Keratinocyte (primary cell): Measurements from ENCODE around the gene TNIK. TPM values are rescaled to one million over a fixed set of nuclear protein-coding genes. Genes with fewer than 3 reads are reported as not detected.

Experiments
- DNase-seq: peaks from one replicate; pipeline ENCODE4 v3.0.0-alpha.2; 2011; ENCODE audit warnings: low read depth, missing footprints, low spot score
- FAIRE-seq: peaks from 2 replicates; lab custom pipeline; 2011; peaks lifted over from hg19 to GRCh38; lab: Jason Lieb, UNC
- H2AFZ ChIP-seq: 2 replicates; pipeline ENCODE4 v1.6.0; 2012; ENCODE audit warnings: low read length, control low read depth, inconsistent platforms; ENCODE audit not compliant: control insufficient read depth
- H3K27ac ChIP-seq: 2 replicates; pipeline ENCODE4 v1.5.1; 2011; ENCODE audit warnings: low read length; ENCODE audit not compliant: control insufficient read depth, insufficient read depth
- H3K27me3 ChIP-seq: 3 replicates; pipeline ENCODE4 v1.6.0; 2011; ENCODE audit warnings: low read length; ENCODE audit not compliant: control insufficient read depth, insufficient read depth; ENCODE audit errors: extremely low read depth
- H3K36me3 ChIP-seq, 2 experiments: 2 replicates in 1 of 2; 3 replicates in 1 of 2; pipeline ENCODE4 v1.5.1; 2011; ENCODE audit warnings: low read length in 2 of 2, mild to moderate bottlenecking in 1 of 2; ENCODE audit not compliant: control insufficient read depth in 2 of 2, insufficient read depth in 2 of 2; ENCODE audit errors: extremely low read depth in 1 of 2
- H3K4me1 ChIP-seq: 3 replicates; pipeline ENCODE4 v1.5.1; 2011; ENCODE audit warnings: low read length; ENCODE audit not compliant: control insufficient read depth, insufficient read depth; ENCODE audit errors: extremely low read depth
- H3K4me2 ChIP-seq: 3 replicates; pipeline ENCODE4 v1.6.0; 2011; ENCODE audit warnings: low read depth, low read length; ENCODE audit not compliant: control insufficient read depth, insufficient read depth; ENCODE audit errors: extremely low read depth
- H3K4me3 ChIP-seq, 3 experiments: fragments of 200-600 bp in 1 of 3; sonication (generic) in 1 of 3; 2 replicates in 2 of 3; 3 replicates in 1 of 3; pipeline ENCODE4 v1.5.1; 2011 to 2016; ENCODE audit warnings: low read length in 3 of 3, mild to moderate bottlenecking in 3 of 3, control low read depth in 2 of 3, inconsistent platforms in 1 of 3, low read depth in 1 of 3, mixed read lengths in 1 of 3, mixed run types in 1 of 3, moderate library complexity in 1 of 3; ENCODE audit not compliant: control insufficient read depth in 2 of 3, insufficient read depth in 2 of 3; ENCODE audit errors: extremely low read depth in 1 of 3
- H3K79me2 ChIP-seq: 2 replicates; pipeline ENCODE4 v1.6.0; 2012; ENCODE audit warnings: low read length; ENCODE audit not compliant: control insufficient read depth, insufficient read depth
- H3K9ac ChIP-seq: 3 replicates; pipeline ENCODE4 v1.6.0; 2011; ENCODE audit warnings: low read length; ENCODE audit not compliant: control insufficient read depth, insufficient read depth; ENCODE audit errors: extremely low read depth
- H3K9me1 ChIP-seq: 3 replicates; pipeline ENCODE4 v1.6.0; 2011; ENCODE audit warnings: low read length; ENCODE audit not compliant: control insufficient read depth, insufficient read depth; ENCODE audit errors: extremely low read depth
- H3K9me3 ChIP-seq: 2 replicates; pipeline ENCODE4 v1.5.1; 2012; ENCODE audit warnings: low read depth, low read length; ENCODE audit not compliant: control insufficient read depth
- H4K20me1 ChIP-seq: 3 replicates; pipeline ENCODE4 v1.6.0; 2011; ENCODE audit warnings: low read length; ENCODE audit not compliant: control insufficient read depth, insufficient read depth; ENCODE audit errors: extremely low read depth
- EZH2 ChIP-seq: IDR thresholded peaks from one replicate; pipeline ENCODE4 v1.6.1; 2012; ENCODE audit warnings: inconsistent platforms, mild to moderate bottlenecking, low read length, moderate library complexity
- dilution Hi-C: fragments of 300-500 bp; cut with MboI; formaldehyde crosslinking; loops from one replicate; pipeline ENCODE4 v1.7.0; 2020; ENCODE audit warnings: low sequenced_read_pairs; ENCODE audit not compliant: extremely low pct_ligation_motif_present
- polyA plus RNA-seq, 5 experiments: library from polyadenylated mRNA; depleted of rRNA in 3 of 5; stranded (reverse) in 3 of 5; stranded (forward) in 1 of 5; unstranded in 1 of 5; fragments of >200 nt; gene quantifications; 1 replicate in 1 of 5; 2 replicates in 3 of 5; 3 replicates in 1 of 5; pipeline versions ENCODE4 v1.2.1 to v1.2.3, GENCODE V29; 2011 to 2012; ENCODE audit warnings: missing spikeins in 2 of 5, low read depth in 1 of 5, low replicate concordance in 1 of 5
- TF ChIP-seq, protein P1 (sequence below), 3 experiments: IDR thresholded peaks in 1 of 3; conservative IDR thresholded peaks in 1 of 3; optimal IDR thresholded peaks in 1 of 3; 2 replicates in 2 of 3; 3 replicates in 1 of 3; pipeline versions ENCODE3 to v1.5.1; 2011; ENCODE audit warnings: low read length in 3 of 3, mild to moderate bottlenecking in 3 of 3, moderate library complexity in 2 of 3, control low read depth in 1 of 3, inconsistent platforms in 1 of 3; ENCODE audit not compliant: insufficient read depth in 2 of 3; ENCODE audit errors: extremely low read depth in 1 of 3

TNIK gene
- polyA plus RNA-seq, 1 donor (not counting 4 experiments of a cell fraction or from before 2014, with no cell fraction given) = 4.4 TPM

DNA sequence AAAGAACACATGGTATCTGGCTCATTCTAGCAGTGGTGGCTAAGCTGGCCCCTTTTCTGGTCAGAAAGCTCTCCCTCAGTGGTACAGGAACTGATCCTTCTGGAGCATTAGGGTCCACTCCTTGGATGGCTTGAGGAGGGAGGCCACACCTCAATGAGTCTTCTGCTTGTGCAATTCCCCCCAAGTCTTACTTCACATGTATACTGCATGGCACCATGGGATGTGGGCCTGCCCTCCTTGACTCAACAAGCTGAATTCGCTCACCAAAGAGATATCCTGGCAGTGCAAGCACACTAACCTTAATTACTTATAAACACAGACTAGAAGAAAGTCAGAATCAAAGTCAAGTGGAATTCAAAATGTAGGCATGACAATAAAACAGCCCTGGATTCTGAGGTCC is 299.9 kb downstream of the TNIK start:
- H3K4me3 ChIP-seq = no peak overlapping the region
- peaks cover 23% of the 10 kb centered on the region for H3K4me1 ChIP-seq
- H3K79me2 ChIP-seq = no peaks in the 10 kb centered on the region
- no peak overlapping the region for H3K9ac ChIP-seq
- no peak overlapping the region for H3K4me2 ChIP-seq
- H3K36me3 ChIP-seq = no peaks in the 10 kb centered on the region
- H3K9me1 ChIP-seq = no peaks in the 10 kb centered on the region
- H4K20me1 ChIP-seq = no peaks in the 10 kb centered on the region
- no peak for DNase-seq
- no peaks in the 10 kb centered on the region for H3K9me3 ChIP-seq
- no peak for FAIRE-seq
- dilution Hi-C loops = no loop called here
- no peak overlapping the region for H2AFZ ChIP-seq
- no peaks in the 10 kb centered on the region for H3K27me3 ChIP-seq
- TF ChIP-seq, protein P1, sequence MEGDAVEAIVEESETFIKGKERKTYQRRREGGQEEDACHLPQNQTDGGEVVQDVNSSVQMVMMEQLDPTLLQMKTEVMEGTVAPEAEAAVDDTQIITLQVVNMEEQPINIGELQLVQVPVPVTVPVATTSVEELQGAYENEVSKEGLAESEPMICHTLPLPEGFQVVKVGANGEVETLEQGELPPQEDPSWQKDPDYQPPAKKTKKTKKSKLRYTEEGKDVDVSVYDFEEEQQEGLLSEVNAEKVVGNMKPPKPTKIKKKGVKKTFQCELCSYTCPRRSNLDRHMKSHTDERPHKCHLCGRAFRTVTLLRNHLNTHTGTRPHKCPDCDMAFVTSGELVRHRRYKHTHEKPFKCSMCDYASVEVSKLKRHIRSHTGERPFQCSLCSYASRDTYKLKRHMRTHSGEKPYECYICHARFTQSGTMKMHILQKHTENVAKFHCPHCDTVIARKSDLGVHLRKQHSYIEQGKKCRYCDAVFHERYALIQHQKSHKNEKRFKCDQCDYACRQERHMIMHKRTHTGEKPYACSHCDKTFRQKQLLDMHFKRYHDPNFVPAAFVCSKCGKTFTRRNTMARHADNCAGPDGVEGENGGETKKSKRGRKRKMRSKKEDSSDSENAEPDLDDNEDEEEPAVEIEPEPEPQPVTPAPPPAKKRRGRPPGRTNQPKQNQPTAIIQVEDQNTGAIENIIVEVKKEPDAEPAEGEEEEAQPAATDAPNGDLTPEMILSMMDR (optimal IDR thresholded peaks at IDR 0.05 in 1 of 3, IDR thresholded peaks at IDR 0.05 in 1 of 3, conservative IDR thresholded peaks at IDR 0.05 in 1 of 3; ENCODE audit: extremely low read depth in 1 of 3, insufficient read depth in 2 of 3, low read length in 3 of 3) = no peak
- TF ChIP-seq EZH2 = no peak
- no peak overlapping the region for H3K27ac ChIP-seq

DNA sequence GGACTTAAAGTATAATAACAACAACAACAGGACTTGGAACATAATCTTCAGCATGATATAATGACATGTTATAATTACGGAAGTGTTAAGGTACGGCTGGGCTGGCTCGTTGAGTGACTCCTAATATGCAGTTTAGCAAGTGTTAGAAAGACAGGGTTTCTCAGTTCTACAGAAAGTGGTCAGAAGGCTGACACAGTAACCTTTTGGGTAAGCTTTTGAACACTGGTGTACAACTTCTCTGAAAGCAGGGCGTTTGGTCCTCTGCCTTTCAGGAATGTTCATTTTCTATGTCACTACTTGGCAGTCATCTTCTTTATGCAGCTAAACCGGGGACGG is 300.4 kb downstream of the TNIK start:
- no peak overlapping the region for H3K27ac ChIP-seq
- H3K27me3 ChIP-seq = no peaks in the 10 kb centered on the region
- no peak for DNase-seq
- H3K79me2 ChIP-seq = no peaks in the 10 kb centered on the region
- TF ChIP-seq, protein P1 (optimal IDR thresholded peaks at IDR 0.05 in 1 of 3, IDR thresholded peaks at IDR 0.05 in 1 of 3, conservative IDR thresholded peaks at IDR 0.05 in 1 of 3; ENCODE audit: extremely low read depth in 1 of 3, insufficient read depth in 2 of 3, low read length in 3 of 3) = no peak
- no peak for TF ChIP-seq EZH2
- no peaks in the 10 kb centered on the region for H3K36me3 ChIP-seq
- no peaks in the 10 kb centered on the region for H3K9me3 ChIP-seq
- dilution Hi-C loops = no loop called here
- H2AFZ ChIP-seq = no peak overlapping the region
- H3K9me1 ChIP-seq = no peaks in the 10 kb centered on the region
- H4K20me1 ChIP-seq = no peaks in the 10 kb centered on the region
- FAIRE-seq = no peak
- no peak overlapping the region for H3K4me3 ChIP-seq
- H3K9ac ChIP-seq = no peak overlapping the region
- peaks cover 27% of the 10 kb centered on the region for H3K4me1 ChIP-seq
- no peak overlapping the region for H3K4me2 ChIP-seq
